K562 (cell line): Measurements from ENCODE around the gene NXF1. TPM values are rescaled to one million over a fixed set of nuclear protein-coding genes. Genes with fewer than 3 reads are reported as not detected.
A peak's percentile ranks its signal among the peaks of the same experiment; 100 is the strongest.

Experiments used
- CTBP1 ChIP-seq: fragments of 450-650 bp; IDR thresholded peaks from 2 replicates; pipeline ENCODE4 v1.6.1; 2016; ENCODE audit warnings: borderline replicate concordance
- ERF ChIP-seq: fragments of 450-650 bp; formaldehyde crosslinking; IDR thresholded peaks from 2 replicates; pipeline ENCODE4 v1.4.0; 2020; ENCODE audit warnings: mild to moderate bottlenecking, mixed read lengths
- ETV5 ChIP-seq: sonication (generic); formaldehyde crosslinking; IDR thresholded peaks from 2 replicates; pipeline ENCODE4 v1.4.0; 2020; ENCODE audit warnings: low read depth, mild to moderate bottlenecking, missing genetic modification reagents
- NR2C1 ChIP-seq, 2 experiments: fragments of 450-650 bp; IDR thresholded peaks; 2 replicates each; pipeline ENCODE4 v1.6.1; 2017; ENCODE audit warnings: mild to moderate bottlenecking in 2 of 2, antibody characterized with exemption in 1 of 2, inconsistent platforms in 1 of 2, missing compliant biosample characterization in 1 of 2, missing genetic modification characterization in 1 of 2
- PCBP2 ChIP-seq: fragments of 200-400 bp; formaldehyde crosslinking; IDR thresholded peaks from 2 replicates; pipeline ENCODE4 v1.6.1; 2018; ENCODE audit warnings: low read length, low read depth, mild to moderate bottlenecking, moderate library complexity; ENCODE audit not compliant: poor library complexity, severe bottlenecking
- ZKSCAN3 ChIP-seq: fragments of 250-450 bp; sonication (Bioruptor Pico); IDR thresholded peaks from 2 replicates; pipeline ENCODE4 v1.4.0; 2020
- ZMIZ1 ChIP-seq, 2 experiments: fragments of 150-350 bp in 1 of 2; IDR thresholded peaks; 2 replicates each; pipeline ENCODE4 v1.6.1; 2012 to 2016; ENCODE audit warnings: low read depth in 2 of 2, low read length in 2 of 2, mild to moderate bottlenecking in 1 of 2, moderate library complexity in 1 of 2
- ZNF318 ChIP-seq, 2 experiments: fragments of 450-650 bp; IDR thresholded peaks; 2 replicates each; pipeline ENCODE4 v1.6.1; 2016; ENCODE audit warnings: mild to moderate bottlenecking in 2 of 2, borderline replicate concordance in 1 of 2, low read depth in 1 of 2, moderate library complexity in 1 of 2
- ZNF764 ChIP-seq: fragments of 250-450 bp; sonication (Bioruptor Pico); IDR thresholded peaks from 2 replicates; pipeline ENCODE4 v1.4.0; 2020; ENCODE audit warnings: low read depth, mild to moderate bottlenecking, moderate library complexity
- polyA plus RNA-seq, 8 experiments: library from polyadenylated mRNA; depleted of rRNA in 4 of 8; stranded (reverse) in 5 of 8; unstranded in 3 of 8; fragments of >200 nt; fragmentation: Nextera tagmentation in 2 of 8; fragmentation: Illumina TruSeq in 1 of 8; extraction: Ambion mirVana in 2 of 8; extraction: Trizol in 1 of 8; gene quantifications; 2 replicates each; pipeline versions ENCODE4 v1.2.1 to v1.2.3, GENCODE V29; 2011 to 2014; ENCODE audit warnings: inconsistent platforms in 1 of 8, missing spikeins in 1 of 8
- total RNA-seq, 7 experiments: library from RNA; depleted of rRNA in 6 of 7; stranded (reverse); fragments of >200 nt in 6 of 7; fragmentation: Illumina TruSeq in 2 of 7; extraction: Trizol in 2 of 7; gene quantifications; 2 replicates each; pipeline versions ENCODE4 v1.2.1 to v1.2.3, GENCODE V29; 2011 to 2021; ENCODE audit warnings: low replicate concordance in 1 of 7

NXF1 gene
- total and polyA plus RNA-seq, 9 of the 15 experiments (the other 6 are each of a cell fraction or from before 2014, with no cell fraction given): 18.1 to 98.3 (median 35.8) TPM

- TF ChIP-seq ZNF318 (IDR thresholded peaks at IDR 0.05; ENCODE audit: borderline replicate concordance in 1 of 2, low read depth in 1 of 2): no peak
- peak in 1 of 2 experiments; percentile 61; a peak in 1 of 4 replicates for TF ChIP-seq ZMIZ1 (IDR thresholded peaks at IDR 0.05; ENCODE audit: low read depth in 2 of 2, low read length in 2 of 2)
- 0 out of 2 replicates have a peak, but pooled peaks have one; percentile 55 for TF ChIP-seq ETV5 (CRISPR knock-in tag)
- no peak for TF ChIP-seq ERF (CRISPR knock-in tag)
- no peak for TF ChIP-seq NR2C1 (IDR thresholded peaks at IDR 0.05)
- TF ChIP-seq NR2C1 (tag; IDR thresholded peaks at IDR 0.05): peak; percentile 30
- peak; percentile 54; the same call in 1 of the 2 replicates for TF ChIP-seq CTBP1
- TF ChIP-seq ZNF764: no peak
- no peak for TF ChIP-seq ZKSCAN3 (CRISPR knock-in tag)
- TF ChIP-seq PCBP2: no peak
These were observed 34.1 kb upstream of the NXF1 start, which contains the start of gene WDR74 (continued) for GRCh38 chr11:62839050-62839945.
